SHP77 (cell line): ENCODE measurements around the gene XPNPEP2.

Source experiments
- DNase-seq, 2 experiments: peaks; one replicate each; lab custom pipeline; 2025; lab: John Stamatoyannopoulos, UW

The XPNPEP2 gene

GRCh38 chrX:129738466-129739308, at the start of gene XPNPEP2:
TSS of gene XPNPEP2 (plus strand) at chrX:129738979. CDS start at chrX:129739214, 235 bp downstream.
- DNase-seq: no peak

GRCh38 chrX:129689796-129690195, 49.0 kb upstream of the XPNPEP2 start:
- DNase-seq: no peak

GRCh38 chrX:129690435-129690834, 48.3 kb upstream of the XPNPEP2 start:
- no peak for DNase-seq

- no peak for DNase-seq
Measured at GRCh38 chrX:129693354-129693753, 45.4 kb upstream of the XPNPEP2 start.

GRCh38 chrX:129694805-129695204, 44.0 kb upstream of the XPNPEP2 start:
- no peak for DNase-seq

GRCh38 chrX:129695535-129695934, 43.2 kb upstream of the XPNPEP2 start:
- DNase-seq: no peak

GRCh38 chrX:129695937-129696336, 42.8 kb upstream of the XPNPEP2 start:
- DNase-seq: no peak

GRCh38 chrX:129696463-129697155, 42.2 kb upstream of the XPNPEP2 start:
- DNase-seq: no peak

- no peak for DNase-seq
Measured at GRCh38 chrX:129697204-129697829, 41.5 kb upstream of the XPNPEP2 start.

GRCh38 chrX:129698150-129698549, 40.6 kb upstream of the XPNPEP2 start:
- DNase-seq: no peak

GRCh38 chrX:129700536-129700935, 38.2 kb upstream of the XPNPEP2 start:
- DNase-seq: no peak

- no peak for DNase-seq
Measured at GRCh38 chrX:129701624-129702069, 37.1 kb upstream of the XPNPEP2 start.

GRCh38 chrX:129704491-129704890, 34.3 kb upstream of the XPNPEP2 start:
- no peak for DNase-seq

GRCh38 chrX:129705377-129705925, 33.3 kb upstream of the XPNPEP2 start:
- no peak for DNase-seq

GRCh38 chrX:129705988-129706387, 32.8 kb upstream of the XPNPEP2 start:
- no peak for DNase-seq

- DNase-seq: peak in 1 of 2 experiments; percentile 33
Measured at GRCh38 chrX:129706400-129707072, 32.2 kb upstream of the XPNPEP2 start.

- no peak for DNase-seq
Measured at GRCh38 chrX:129714581-129714980, 24.2 kb upstream of the XPNPEP2 start.

GRCh38 chrX:129716507-129716906, 22.3 kb upstream of the XPNPEP2 start:
- no peak for DNase-seq

GRCh38 chrX:129717892-129718291, 20.9 kb upstream of the XPNPEP2 start:
- no peak for DNase-seq

- no peak for DNase-seq
Measured at GRCh38 chrX:129718676-129719075, 20.1 kb upstream of the XPNPEP2 start.

- DNase-seq: no peak
Measured at GRCh38 chrX:129719268-129719667, 19.5 kb upstream of the XPNPEP2 start.
